Endothelial cell of umbilical vein (primary cell): Measurements from ENCODE around the gene SPTB. TPM values are rescaled to one million over a fixed set of nuclear protein-coding genes. Genes with fewer than 3 reads are reported as not detected.

ENCODE experiments used
- BruUV-seq: library from RNA; stranded (reverse); fragments of 400-500 nt; replicated peaks from 2 replicates; lab custom pipeline; 2021; lab: Mats Ljungman, UMichigan
- CTCF ChIA-PET: fragments of 300-600, 350-600 bp; sonication (Branson Sonifier 250); formaldehyde crosslinking; loops from one replicate; lab custom pipeline; 2021; ENCODE audit warnings: antibody characterized with exemption, inconsistent platforms; lab: Charles Lee
- POLR2A ChIA-PET: fragments of 300-600, 350-600 bp; sonication (Branson Sonifier 250); formaldehyde crosslinking; loops from one replicate; lab custom pipeline; 2021; ENCODE audit warnings: antibody characterized with exemption, inconsistent platforms; lab: Charles Lee
- DNase-seq: peaks from one replicate; pipeline ENCODE4 v3.0.0-alpha.2; 2011; ENCODE audit warnings: low read depth, low spot score
- FAIRE-seq: peaks from 2 replicates; lab custom pipeline; 2011; peaks lifted over from hg19 to GRCh38; lab: Jason Lieb, UNC
- H2AFZ ChIP-seq: 2 replicates; pipeline ENCODE4 v1.6.0; 2012; ENCODE audit warnings: low read depth, low read length, control low read depth, inconsistent platforms
- H3K27ac ChIP-seq: 2 replicates; pipeline ENCODE4 v1.5.1; 2011; ENCODE audit warnings: low read depth, mild to moderate bottlenecking, control low read depth, low read length, moderate library complexity; ENCODE audit not compliant: insufficient read depth
- H3K27me3 ChIP-seq, 2 experiments: 2 replicates each; pipeline versions ENCODE4 v1.6.0 to v1.6.1; 2011; ENCODE audit warnings: low read length in 2 of 2, mixed read lengths in 1 of 2; ENCODE audit not compliant: control insufficient read depth in 2 of 2, insufficient read depth in 2 of 2
- H3K36me3 ChIP-seq, 2 experiments: 2 replicates in 1 of 2; 3 replicates in 1 of 2; pipeline ENCODE4 v1.5.1; 2011; ENCODE audit warnings: low read length in 2 of 2, mild to moderate bottlenecking in 1 of 2, moderate library complexity in 1 of 2; ENCODE audit not compliant: control insufficient read depth in 2 of 2, insufficient read depth in 2 of 2; ENCODE audit errors: extremely low read depth in 1 of 2
- H3K4me1 ChIP-seq: 3 replicates; pipeline ENCODE4 v1.5.1; 2011; ENCODE audit warnings: mild to moderate bottlenecking, low read length; ENCODE audit not compliant: control insufficient read depth, insufficient read depth; ENCODE audit errors: extremely low read depth
- H3K4me2 ChIP-seq: 2 replicates; pipeline ENCODE4 v1.6.1; 2011; ENCODE audit warnings: low read length, control low read depth, mixed read lengths; ENCODE audit not compliant: insufficient read depth
- H3K4me3 ChIP-seq, 3 experiments: fragments of 200-600 bp in 1 of 3; sonication (generic), shearing (Covaris generic) in 1 of 3; replicated peaks in 1 of 3; 2 replicates each; pipeline ENCODE4 v1.5.1; 2011 to 2016; ENCODE audit warnings: control low read depth in 3 of 3, low read length in 3 of 3, mild to moderate bottlenecking in 2 of 3, inconsistent platforms in 1 of 3, low read depth in 1 of 3, moderate library complexity in 1 of 3; ENCODE audit not compliant: insufficient read depth in 1 of 3
- H3K79me2 ChIP-seq: 2 replicates; pipeline ENCODE4 v1.6.0; 2012; ENCODE audit warnings: low read length, inconsistent platforms; ENCODE audit not compliant: control insufficient read depth, insufficient read depth
- H3K9ac ChIP-seq: replicated peaks from 2 replicates; pipeline ENCODE3; 2011; ENCODE audit warnings: low read length, control low read depth; ENCODE audit not compliant: insufficient read depth; ENCODE audit errors: extremely low read depth
- H3K9me1 ChIP-seq: replicated peaks from 3 replicates; pipeline ENCODE4 v1.6.0; 2011; ENCODE audit warnings: mild to moderate bottlenecking, low read length; ENCODE audit not compliant: control insufficient read depth, insufficient read depth; ENCODE audit errors: extremely low read depth
- H3K9me3 ChIP-seq: replicated peaks from 2 replicates; pipeline ENCODE4 v1.5.1; 2012; ENCODE audit warnings: low read length, inconsistent platforms; ENCODE audit not compliant: control insufficient read depth, insufficient read depth
- H4K20me1 ChIP-seq: replicated peaks from 2 replicates; pipeline ENCODE3; 2011; ENCODE audit warnings: mild to moderate bottlenecking, low read length; ENCODE audit not compliant: control insufficient read depth, insufficient read depth; ENCODE audit errors: extremely low read depth
- CTCF ChIP-seq, 2 donors: IDR thresholded peaks; 1 replicate in 1 of 2; 2 replicates in 1 of 2; pipeline ENCODE4 v1.5.1; 2011; ENCODE audit warnings: low read length in 2 of 2, mild to moderate bottlenecking in 2 of 2, moderate library complexity in 2 of 2, control low read depth in 1 of 2, inconsistent platforms in 1 of 2, low read depth in 1 of 2; ENCODE audit not compliant: insufficient read depth in 1 of 2; ENCODE audit errors: extremely low read depth in 1 of 2
- EZH2 ChIP-seq: IDR thresholded peaks from 2 replicates; pipeline ENCODE4 v1.6.1; 2012; ENCODE audit warnings: borderline replicate concordance, low read depth, mild to moderate bottlenecking, moderate library complexity, low read length, inconsistent platforms; ENCODE audit not compliant: severe bottlenecking
- FOS ChIP-seq: IDR thresholded peaks from 2 replicates; pipeline ENCODE4 v1.6.1; 2011; ENCODE audit warnings: mild to moderate bottlenecking, low read length, moderate library complexity, borderline replicate concordance; ENCODE audit not compliant: insufficient read depth
- GATA2 ChIP-seq: IDR thresholded peaks from 2 replicates; pipeline ENCODE4 v1.7.0; 2011; ENCODE audit warnings: low read depth, mild to moderate bottlenecking, moderate library complexity, mixed read lengths, low read length; ENCODE audit not compliant: insufficient read length, insufficient read depth
- JUN ChIP-seq: IDR thresholded peaks from 2 replicates; pipeline ENCODE4 v1.6.1; 2011; ENCODE audit warnings: borderline replicate concordance, low read depth; ENCODE audit not compliant: insufficient read length, insufficient read depth
- MAX ChIP-seq: IDR thresholded peaks from 2 replicates; pipeline ENCODE4 v1.6.1; 2011; ENCODE audit not compliant: insufficient read depth, insufficient read length
- MYC ChIP-seq: IDR thresholded peaks from one replicate; pipeline ENCODE4 v1.6.1; 2011; ENCODE audit warnings: mild to moderate bottlenecking, low read depth, low read length
- POLR2A ChIP-seq: IDR thresholded peaks from 2 replicates; pipeline ENCODE4 v1.6.1; 2012; ENCODE audit warnings: low read depth, mild to moderate bottlenecking, control low read depth, low read length
- POLR2AphosphoS5 ChIP-seq: IDR thresholded peaks from 2 replicates; pipeline ENCODE4 v1.6.1; 2012; ENCODE audit warnings: low read depth, mild to moderate bottlenecking, control low read depth, low read length, moderate library complexity; ENCODE audit not compliant: insufficient read depth
- dilution Hi-C: fragments of 300-500 bp; cut with MboI; formaldehyde crosslinking; loops from one replicate; pipeline ENCODE4 v1.15.0; 2019; ENCODE audit warnings: low sequenced_read_pairs; ENCODE audit not compliant: extremely low pct_ligation_motif_present
- intact Hi-C: fragments of 100-400 bp; cut with micrococcal nuclease; formaldehyde crosslinking; loops from one replicate; pipeline ENCODE4 v1.10.0; 2022
- polyA plus RNA-seq, 4 experiments: library from polyadenylated mRNA; depleted of rRNA in 3 of 4; stranded (reverse) in 3 of 4; unstranded in 1 of 4; fragments of >200 nt; gene quantifications; 2 replicates each; pipeline versions ENCODE4 v1.2.1 to v1.2.3, GENCODE V29; 2011 to 2012; ENCODE audit warnings: missing spikeins in 1 of 4
- total RNA-seq: library from RNA; stranded (reverse); gene quantifications from 2 replicates; pipeline ENCODE4 v1.2.3, GENCODE V29; 2021

Gene SPTB
- total and polyA plus RNA-seq, 2 donors (not counting 3 experiments of a cell fraction or from before 2014, with no cell fraction given): 0.03 to 0.07 TPM

- H3K4me2 ChIP-seq: no peak overlapping the region
- no TSS peak for BruUV-seq
- H3K79me2 ChIP-seq: no peaks in the 10 kb centered on the region
- H3K4me3 ChIP-seq: no peak overlapping the region
- DNase-seq: no peak
- no peak for FAIRE-seq
- no peaks in the 10 kb centered on the region for H4K20me1 ChIP-seq
- H3K9ac ChIP-seq: no peak overlapping the region
- POLR2A ChIA-PET: no interaction called here
- H2AFZ ChIP-seq: no peak overlapping the region
- H3K9me3 ChIP-seq: no peaks in the 10 kb centered on the region
- intact Hi-C loops: no loop called here
- dilution Hi-C loops: no loop called here
- CTCF ChIA-PET: no interaction called here
- no peak overlapping the region for H3K27ac ChIP-seq
- TF ChIP-seq POLR2A (no peak), JUN (no peak), GATA2 (no peak), MYC (no peak), MAX (no peak), FOS (no peak), POLR2AphosphoS5 (no peak), EZH2 (no peak), CTCF (IDR thresholded peaks at IDR 0.05; ENCODE audit: extremely low read depth in 1 of 2, insufficient read depth in 1 of 2, low read depth in 1 of 2, low read length in 2 of 2) (no peak)
- H3K4me1 ChIP-seq: no peaks in the 10 kb centered on the region
- no peaks in the 10 kb centered on the region for H3K9me1 ChIP-seq
- no peaks in the 10 kb centered on the region for H3K27me3 ChIP-seq
- H3K36me3 ChIP-seq: no peaks in the 10 kb centered on the region
These were observed 149.7 kb downstream of the SPTB start for GRCh38 chr14:64730061-64730440.
